Measurements from ENCODE around the gene DOCK1.

DNA sequence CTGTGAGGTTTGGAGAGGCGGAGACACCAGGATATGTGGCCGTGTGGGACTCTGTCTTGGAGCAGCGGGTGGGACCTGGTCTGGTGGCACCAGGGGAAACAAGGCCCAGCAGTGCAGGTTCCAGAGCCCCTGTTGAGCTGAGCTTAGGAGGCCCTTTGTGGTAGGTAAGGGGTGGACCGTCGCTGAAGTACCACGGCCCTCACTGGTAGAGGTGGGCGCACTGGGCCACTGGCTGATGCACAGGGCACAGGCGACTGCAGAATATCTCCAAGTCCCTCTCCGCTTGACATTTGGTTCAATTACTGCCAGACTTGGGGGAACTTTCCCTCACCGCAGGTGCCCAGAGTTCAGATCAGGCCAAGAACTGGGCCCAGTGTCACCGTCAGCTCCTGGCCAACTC is 27.3 kb downstream of the DOCK1 start:
- TF ChIP-seq ZFX (IDR thresholded peaks at IDR 0.05; ENCODE audit: borderline replicate concordance): no peak
- TF ChIP-seq, protein P1, sequence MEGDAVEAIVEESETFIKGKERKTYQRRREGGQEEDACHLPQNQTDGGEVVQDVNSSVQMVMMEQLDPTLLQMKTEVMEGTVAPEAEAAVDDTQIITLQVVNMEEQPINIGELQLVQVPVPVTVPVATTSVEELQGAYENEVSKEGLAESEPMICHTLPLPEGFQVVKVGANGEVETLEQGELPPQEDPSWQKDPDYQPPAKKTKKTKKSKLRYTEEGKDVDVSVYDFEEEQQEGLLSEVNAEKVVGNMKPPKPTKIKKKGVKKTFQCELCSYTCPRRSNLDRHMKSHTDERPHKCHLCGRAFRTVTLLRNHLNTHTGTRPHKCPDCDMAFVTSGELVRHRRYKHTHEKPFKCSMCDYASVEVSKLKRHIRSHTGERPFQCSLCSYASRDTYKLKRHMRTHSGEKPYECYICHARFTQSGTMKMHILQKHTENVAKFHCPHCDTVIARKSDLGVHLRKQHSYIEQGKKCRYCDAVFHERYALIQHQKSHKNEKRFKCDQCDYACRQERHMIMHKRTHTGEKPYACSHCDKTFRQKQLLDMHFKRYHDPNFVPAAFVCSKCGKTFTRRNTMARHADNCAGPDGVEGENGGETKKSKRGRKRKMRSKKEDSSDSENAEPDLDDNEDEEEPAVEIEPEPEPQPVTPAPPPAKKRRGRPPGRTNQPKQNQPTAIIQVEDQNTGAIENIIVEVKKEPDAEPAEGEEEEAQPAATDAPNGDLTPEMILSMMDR (IDR thresholded peaks at IDR 0.05): no peak

Data from 22Rv1 (cell line).